B cell (primary cell): Measurements from ENCODE around the gene DNPH1. TPM values are rescaled to one million over a fixed set of nuclear protein-coding genes. Genes with fewer than 3 reads are reported as not detected.

Source experiments
- ATAC-seq: fragments of 200-7000 bp; cut with Tn5 transposase; one replicate; pipeline ENCODE4 v1.10.0; 2021; ENCODE audit warnings: low read depth, mild to moderate bottlenecking, moderate number of reproducible peaks, moderate library complexity
- CTCF ChIA-PET: fragments of 350-600 bp; sonication (Branson Sonifier 250); formaldehyde crosslinking; loops from one replicate; lab custom pipeline; 2021; ENCODE audit warnings: antibody characterized with exemption, inconsistent platforms; lab: Charles Lee
- POLR2A ChIA-PET: fragments of 350-600 bp; sonication (Branson Sonifier 250); formaldehyde crosslinking; loops from one replicate; lab custom pipeline; 2021; ENCODE audit warnings: antibody characterized with exemption; lab: Charles Lee
- DNase-seq: peaks from one replicate; pipeline ENCODE4 v3.0.0; 2013
- H2AFZ ChIP-seq: 2 replicates; pipeline ENCODE4 v1.6.1; 2012; ENCODE audit warnings: mild to moderate bottlenecking, low read depth, low read length; ENCODE audit not compliant: insufficient read depth, poor library complexity, severe bottlenecking
- H3K27ac ChIP-seq, 2 donors: 1 replicate in 1 of 2; 2 replicates in 1 of 2; pipeline ENCODE4 v1.5.1; 2012 to 2013; ENCODE audit warnings: low read length in 2 of 2, mild to moderate bottlenecking in 2 of 2, moderate library complexity in 1 of 2
- H3K27me3 ChIP-seq, 4 experiments: fragments of 200-600 bp in 1 of 4; sonication (generic) in 1 of 4; replicated peaks in 1 of 4; 1 replicate in 2 of 4; 2 replicates in 2 of 4; pipeline versions ENCODE4 v1.6.1 to v1.7.0; 2013 to 2016; ENCODE audit warnings: low read length in 3 of 4, mild to moderate bottlenecking in 2 of 4, mixed read lengths in 1 of 4, moderate library complexity in 1 of 4; ENCODE audit not compliant: insufficient read depth in 4 of 4, control insufficient read depth in 3 of 4; ENCODE audit errors: control extremely low read depth in 1 of 4
- H3K36me3 ChIP-seq, 2 experiments: replicated peaks in 1 of 2; 1 replicate in 1 of 2; 2 replicates in 1 of 2; pipeline versions ENCODE4 v1.6.1 to v1.7.1; 2013; ENCODE audit warnings: low read length in 1 of 2; ENCODE audit not compliant: insufficient read depth in 2 of 2, control insufficient read depth in 1 of 2; ENCODE audit errors: control extremely low read depth in 1 of 2, extremely low read depth in 1 of 2
- H3K4me1 ChIP-seq, 2 donors: fragments of 200-600 bp in 1 of 2; sonication (generic) in 1 of 2; 1 replicate in 1 of 2; 2 replicates in 1 of 2; pipeline versions ENCODE4 v1.5.1 to v1.6.1; 2013 to 2017; ENCODE audit warnings: low read length in 2 of 2; ENCODE audit not compliant: control insufficient read depth in 2 of 2, insufficient read depth in 2 of 2
- H3K4me2 ChIP-seq: replicated peaks from 2 replicates; pipeline ENCODE3; 2012; ENCODE audit warnings: mild to moderate bottlenecking, low read depth, low read length; ENCODE audit not compliant: poor library complexity, severe bottlenecking
- H3K4me3 ChIP-seq, 5 experiments: fragments of 200-600 bp in 1 of 5; sonication (generic) in 1 of 5; 1 replicate in 3 of 5; 2 replicates in 2 of 5; pipeline versions ENCODE4 v1.5.1 to v1.7.0; 2011 to 2016; ENCODE audit warnings: low read length in 4 of 5, mild to moderate bottlenecking in 4 of 5, low read depth in 2 of 5, control low read depth in 1 of 5, moderate library complexity in 1 of 5; ENCODE audit not compliant: insufficient read depth in 1 of 5; ENCODE audit errors: control extremely low read depth in 1 of 5, extremely low read depth in 1 of 5
- H3K79me2 ChIP-seq: fragments of 200-600 bp; sonication (generic); one replicate; pipeline ENCODE4 v1.6.0; 2016; ENCODE audit warnings: low read length; ENCODE audit not compliant: control insufficient read depth, insufficient read depth
- H3K9ac ChIP-seq: fragments of 200-600 bp; sonication (generic); 2 replicates; pipeline ENCODE4 v1.6.1; 2017; ENCODE audit warnings: mild to moderate bottlenecking, low read length, moderate library complexity
- H3K9me3 ChIP-seq, 3 donors: one replicate each; pipeline versions ENCODE4 v1.6.1 to v1.7.1; 2013; ENCODE audit warnings: low read length in 2 of 3; ENCODE audit not compliant: control insufficient read depth in 2 of 3, insufficient read depth in 1 of 3; ENCODE audit errors: control extremely low read depth in 1 of 3
- H4K20me1 ChIP-seq: 2 replicates; pipeline ENCODE4 v1.6.0; 2012; ENCODE audit warnings: mild to moderate bottlenecking, low read length; ENCODE audit not compliant: insufficient read depth, control insufficient read depth, poor library complexity, severe bottlenecking
- H3K27ac Mint-ChIP-seq: one replicate; pipeline ENCODE4 v1.8.0; 2021; ENCODE audit warnings: mixed read lengths
- H3K27me3 Mint-ChIP-seq: one replicate; pipeline ENCODE4 v1.8.0; 2021; ENCODE audit warnings: mixed read lengths
- H3K4me1 Mint-ChIP-seq: one replicate; pipeline ENCODE4 v1.8.0; 2021; ENCODE audit warnings: mixed read lengths
- H3K4me3 Mint-ChIP-seq: one replicate; pipeline ENCODE4 v1.8.0; 2021; ENCODE audit warnings: mixed read lengths
- H3K9me3 Mint-ChIP-seq: one replicate; pipeline ENCODE4 v1.8.0; 2022; ENCODE audit warnings: mixed read lengths; ENCODE audit not compliant: insufficient read depth
- CTCF ChIP-seq: fragments of 200-600 bp; IDR thresholded peaks from one replicate; pipeline ENCODE4 v1.8.0; 2022; ENCODE audit warnings: antibody characterized with exemption, mild to moderate bottlenecking
- EZH2 ChIP-seq: IDR thresholded peaks from 2 replicates; pipeline ENCODE4 v1.6.1; 2012; ENCODE audit warnings: borderline replicate concordance, low read depth, mild to moderate bottlenecking, moderate library complexity, low read length; ENCODE audit not compliant: insufficient read depth, poor library complexity, severe bottlenecking
- WGBS: methylation state at CpG from one replicate; pipeline ENCODE4 v1.1.5; 2013; ENCODE audit warnings: missing lambda C conversion rate; ENCODE audit not compliant: insufficient coverage; 5-methylcytosine and 5-hydroxymethylcytosine counted together
- intact Hi-C: fragments of 100-400 bp; cut with micrococcal nuclease; formaldehyde crosslinking; loops from one replicate; pipeline ENCODE4 v1.10.0; 2022
- polyA plus RNA-seq: library from polyadenylated mRNA; depleted of rRNA; stranded (reverse); fragments of >200 nt; gene quantifications from 2 replicates; pipeline ENCODE4 v1.2.3, GENCODE V29; 2012
- total RNA-seq, 2 donors: library from RNA; stranded (reverse); fragments of 120-200 nt in 1 of 2; gene quantifications; 1 replicate in 1 of 2; 2 replicates in 1 of 2; pipeline versions ENCODE4 v1.2.3 to v1.2.4, GENCODE V29; 2013 to 2022

DNPH1 gene
- total and polyA plus RNA-seq, 2 donors (not counting 1 experiment from before 2014, with no cell fraction given): 29.0 to 52.8 TPM

DNA sequence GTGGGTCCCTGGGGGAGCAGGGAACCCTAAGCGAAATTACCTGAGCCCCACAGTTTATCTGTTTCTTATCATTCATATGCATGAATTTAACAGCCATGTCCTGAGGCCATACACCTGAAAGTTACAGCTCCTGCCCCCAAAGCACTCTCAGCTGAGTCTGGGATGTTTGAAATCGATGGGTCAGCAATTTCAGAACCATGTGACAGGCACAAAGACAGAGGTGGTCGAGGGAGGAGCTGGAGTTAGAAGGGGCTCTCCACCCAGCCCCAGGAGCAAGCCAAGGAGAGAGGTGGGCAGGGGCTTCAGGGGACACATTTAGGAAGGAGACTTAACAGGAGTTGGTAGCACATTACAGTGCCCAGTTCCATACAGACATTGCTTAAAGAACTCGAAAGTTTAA is 28.9 kb upstream of the DNPH1 start:
- DNase-seq (no peak), ATAC-seq (no peak)
- Mint-ChIP-seq H3K27me3 (peaks cover 21% of the 10 kb centered on the region), H3K9me3 (no peaks in the 10 kb centered on the region), H3K27ac (no peak overlapping the region), H3K4me1 (no peaks in the 10 kb centered on the region), H3K4me3 (no peak overlapping the region)
- no peak for TF ChIP-seq CTCF
- TF ChIP-seq EZH2: no peak
- H2AFZ ChIP-seq: no peak overlapping the region
- POLR2A ChIA-PET: no interaction called here
- H3K79me2 ChIP-seq: no peaks in the 10 kb centered on the region
- H3K4me1 ChIP-seq: no peaks in the 10 kb centered on the region
- H3K4me2 ChIP-seq: no peak overlapping the region
- CTCF ChIA-PET: no interaction called here
- no peaks in the 10 kb centered on the region for H4K20me1 ChIP-seq
- peaks cover 0 to 23% (median under 1%) of the 10 kb centered on the region in 4 experiments for H3K27me3 ChIP-seq
- H3K9ac ChIP-seq: no peak overlapping the region
- intact Hi-C loops: no loop called here
- H3K4me3 ChIP-seq: no peak overlapping the region
- no peaks in the 10 kb centered on the region for H3K36me3 ChIP-seq
- no peak overlapping the region for H3K27ac ChIP-seq
- WGBS: 100% methylated on average over 1 of the region's 4 CpGs
- peaks cover 0 to 7% (median 0%) of the 10 kb centered on the region in 3 donors for H3K9me3 ChIP-seq

GRCh38 chr6:43257367-43258145 is 28.3 kb upstream of the DNPH1 start:
- intact Hi-C loops: no loop called here
- H3K27ac Mint-ChIP-seq: no peak overlapping the region
- no peaks in the 10 kb centered on the region for H3K36me3 ChIP-seq
- no peaks in the 10 kb centered on the region for H3K79me2 ChIP-seq
- DNase-seq (no peak), ATAC-seq (no peak)
- peaks cover 28% of the 10 kb centered on the region for H3K27me3 Mint-ChIP-seq
- H4K20me1 ChIP-seq: no peaks in the 10 kb centered on the region
- H3K27me3 ChIP-seq: peaks cover 0 to 29% (median 2%) of the 10 kb centered on the region in 4 experiments
- no peaks in the 10 kb centered on the region for H3K4me1 Mint-ChIP-seq
- WGBS: 93% methylated on average over 9 of the region's 12 CpGs
- H3K4me1 ChIP-seq: no peaks in the 10 kb centered on the region
- CTCF ChIA-PET: interaction anchor here (0.6 kb wide), 1 partner anchor 143 kb away, joined by 3 read pairs; no protein-coding TSS in a partner anchor
- no peaks in the 10 kb centered on the region for H3K9me3 Mint-ChIP-seq
- H2AFZ ChIP-seq: no peak overlapping the region
- TF ChIP-seq EZH2: no peak
- no peak for TF ChIP-seq CTCF
- POLR2A ChIA-PET: no interaction called here
- H3K9me3 ChIP-seq: peaks cover 0 to 7% (median 0%) of the 10 kb centered on the region in 3 donors
- H3K27ac ChIP-seq: no peak overlapping the region
- no peak overlapping the region for H3K4me2 ChIP-seq
- H3K4me3 ChIP-seq: no peak overlapping the region
- no peak overlapping the region for H3K9ac ChIP-seq
- H3K4me3 Mint-ChIP-seq: no peak overlapping the region
